ENCODE measurements around the gene ADGRG3. TPM values are rescaled to one million over a fixed set of nuclear protein-coding genes. Genes with fewer than 3 reads are reported as not detected.

ADGRG3 gene
- total and polyA plus RNA-seq, 2 experiments from 2014 or later = not detected

DNA sequence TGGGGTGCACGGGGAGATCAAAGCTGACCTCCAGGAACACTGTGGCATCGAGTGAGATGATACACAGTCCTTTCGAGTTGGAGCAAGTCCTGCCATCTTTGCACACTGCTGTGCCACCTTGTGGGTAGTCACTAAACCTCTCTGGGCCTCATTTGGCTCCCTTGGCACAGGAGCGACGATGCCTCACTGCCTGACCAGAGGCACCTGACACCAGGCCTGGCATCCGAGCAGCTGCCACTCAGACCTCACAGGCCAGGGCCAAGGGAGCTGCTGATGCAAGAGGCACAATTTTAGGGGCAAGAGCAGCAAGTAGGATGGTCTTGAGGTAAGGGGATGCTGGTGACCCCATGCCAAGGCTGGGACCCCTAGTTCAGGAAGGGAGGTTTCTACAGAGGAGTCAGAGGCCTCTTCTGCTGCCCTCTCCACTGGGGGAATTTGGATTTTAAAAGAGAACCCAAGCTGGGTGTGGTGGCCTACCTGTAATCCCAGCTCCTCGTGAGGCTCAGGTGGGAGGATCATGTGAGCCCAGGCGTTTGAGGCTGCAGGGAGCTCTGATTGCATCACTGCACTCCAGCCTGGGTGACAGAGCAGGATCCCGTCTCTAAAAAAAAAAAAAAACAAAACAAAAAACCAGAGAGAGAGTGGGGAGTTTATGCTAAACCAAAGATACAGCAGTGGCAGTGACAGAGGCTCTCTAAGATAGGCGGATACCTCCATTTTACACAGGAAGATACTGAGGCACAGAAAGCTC lies 46.4 kb upstream of the ADGRG3 start:
- Histone ChIP-seq H3K9ac (no peak overlapping the region), H3K9me3 (ENCODE audit: low read depth) (no peaks in the 10 kb centered on the region), H3K9me2 (ENCODE audit: insufficient read depth) (no peaks in the 10 kb centered on the region), H3K4me3 (no peak overlapping the region), H3F3A (ENCODE audit: insufficient read depth) (no peaks in the 10 kb centered on the region), H3K27ac (no peak overlapping the region), H3K4me1 (ENCODE audit: insufficient read depth) (no peaks in the 10 kb centered on the region), H3K4me2 (ENCODE audit: unreplicated experiment) (no peak overlapping the region), H4K20me1 (ENCODE audit: insufficient read depth) (no peaks in the 10 kb centered on the region), H2AFZ (no peak overlapping the region), H3K79me2 (ENCODE audit: insufficient read depth) (no peaks in the 10 kb centered on the region), H3K36me3 (ENCODE audit: low read depth) (no peaks in the 10 kb centered on the region), H3K27me3 (replicated peaks; ENCODE audit: insufficient read depth) (no peaks in the 10 kb centered on the region)
- in situ Hi-C loops (cut with MboI) = no loop called here
- 65 to 67% methylated on average over 9 to 10 of the region's 10 CpGs for WGBS, 2 experiments (ENCODE audit: low coverage in 1 of 2, low lambda C conversion rate in 2 of 2, missing lambda C conversion rate in 2 of 2)
- peak; percentile 9 for DNase-seq
- TF ChIP-seq EZH2phosphoT487 (IDR thresholded peaks at IDR 0.05; ENCODE audit: insufficient read depth, low read depth) = no peak
- no peak for TF ChIP-seq EZH2 (IDR thresholded peaks at IDR 0.05; ENCODE audit: insufficient read depth, poor library complexity, severe bottlenecking)

- in situ Hi-C loops (cut with MboI) = no loop called here
- WGBS, 2 experiments (ENCODE audit: low coverage in 1 of 2, low lambda C conversion rate in 2 of 2, missing lambda C conversion rate in 2 of 2) = 83% methylated on average over 16 of the region's 16 CpGs
Measured at GRCh38 chr16:57622361-57623250, 45.5 kb upstream of the ADGRG3 start.

GRCh38 chr16:57623251-57624043 lies 44.7 kb upstream of the ADGRG3 start:
- no peak overlapping the region for H3K27ac ChIP-seq
- no peaks in the 10 kb centered on the region for H3K9me2 ChIP-seq (ENCODE audit: insufficient read depth)
- no peaks in the 10 kb centered on the region for H3K9me3 ChIP-seq (ENCODE audit: low read depth)
- no peak overlapping the region for H2AFZ ChIP-seq
- H3K36me3 ChIP-seq (ENCODE audit: low read depth) = no peaks in the 10 kb centered on the region
- TF ChIP-seq EZH2 (IDR thresholded peaks at IDR 0.05; ENCODE audit: insufficient read depth, poor library complexity, severe bottlenecking) = no peak
- 69 to 76% methylated on average over 16 to 17 of the region's 17 CpGs for WGBS, 2 experiments (ENCODE audit: low coverage in 1 of 2, low lambda C conversion rate in 2 of 2, missing lambda C conversion rate in 2 of 2)
- no peaks in the 10 kb centered on the region for H3K27me3 ChIP-seq (replicated peaks; ENCODE audit: insufficient read depth)
- peaks cover 4% of the 10 kb centered on the region; the same call in 1 of the 2 replicates for H3F3A ChIP-seq (ENCODE audit: insufficient read depth)
- H3K4me3 ChIP-seq = no peak overlapping the region
- no peak overlapping the region for H3K4me2 ChIP-seq (ENCODE audit: unreplicated experiment)
- DNase-seq = peak; percentile 60
- H3K4me1 ChIP-seq (ENCODE audit: insufficient read depth) = peaks cover 12% of the 10 kb centered on the region
- in situ Hi-C loops (cut with MboI) = no loop called here
- no peak overlapping the region for H3K9ac ChIP-seq
- H3K79me2 ChIP-seq (ENCODE audit: insufficient read depth) = no peaks in the 10 kb centered on the region
- H4K20me1 ChIP-seq (ENCODE audit: insufficient read depth) = no peaks in the 10 kb centered on the region

More at GRCh38 chr16:57622361-57623250, 45.5 kb upstream of the ADGRG3 start:
- Histone ChIP-seq H3K79me2 (ENCODE audit: insufficient read depth) (no peaks in the 10 kb centered on the region), H3K4me3 (no peak overlapping the region), H3K9ac (no peak overlapping the region), H3K27me3 (replicated peaks; ENCODE audit: insufficient read depth) (no peaks in the 10 kb centered on the region), H3K9me2 (ENCODE audit: insufficient read depth) (no peaks in the 10 kb centered on the region), H3K36me3 (ENCODE audit: low read depth) (no peaks in the 10 kb centered on the region), H2AFZ (no peak overlapping the region), H3F3A (ENCODE audit: insufficient read depth) (0 out of 2 replicates have a peak, but pooled peaks cover 4% of the 10 kb centered on the region), H4K20me1 (ENCODE audit: insufficient read depth) (no peaks in the 10 kb centered on the region), H3K9me3 (ENCODE audit: low read depth) (no peaks in the 10 kb centered on the region), H3K4me2 (ENCODE audit: unreplicated experiment) (no peak overlapping the region), H3K4me1 (ENCODE audit: insufficient read depth) (peaks cover 6% of the 10 kb centered on the region; the same call in 1 of the 2 replicates), H3K27ac (no peak overlapping the region)
- TF ChIP-seq EZH2phosphoT487 (IDR thresholded peaks at IDR 0.05; ENCODE audit: insufficient read depth, low read depth) (no peak), EZH2 (IDR thresholded peaks at IDR 0.05; ENCODE audit: insufficient read depth, poor library complexity, severe bottlenecking) (no peak)
- no peak for DNase-seq
